GM12873 (cell line): ENCODE measurements around the gene CUBN.

ENCODE experiments used
- CTCF ChIP-seq: IDR thresholded peaks from 2 replicates; pipeline ENCODE4 v1.5.1; 2012; ENCODE audit warnings: low read depth, mild to moderate bottlenecking, moderate library complexity, low read length, control low read depth; ENCODE audit not compliant: insufficient read depth; ENCODE audit errors: missing control alignments

Gene CUBN

GRCh38 chr10:17171141-17171641 is 41.6 kb upstream of the CUBN start:
- TF ChIP-seq CTCF, result no peak

GRCh38 chr10:17169803-17170202 is 40.2 kb upstream of the CUBN start:
- TF ChIP-seq CTCF, result no peak

GRCh38 chr10:17166699-17167098 is 37.1 kb upstream of the CUBN start:
- TF ChIP-seq CTCF, result no peak

- no peak for TF ChIP-seq CTCF
Observed at GRCh38 chr10:17162828-17163227, 33.2 kb upstream of the CUBN start.

GRCh38 chr10:17161775-17162174 is 32.2 kb upstream of the CUBN start:
- TF ChIP-seq CTCF, result no peak

- TF ChIP-seq CTCF, result no peak
Observed at GRCh38 chr10:17157024-17157423, 27.4 kb upstream of the CUBN start.

- TF ChIP-seq CTCF, result no peak
Observed at GRCh38 chr10:17155826-17156225, 26.2 kb upstream of the CUBN start.

- no peak for TF ChIP-seq CTCF
Observed at GRCh38 chr10:17154116-17154515, 24.5 kb upstream of the CUBN start.
